CD14-positive monocyte (primary cell): ENCODE measurements around the gene BTD. TPM values are rescaled to one million over a fixed set of nuclear protein-coding genes. Genes with fewer than 3 reads are reported as not detected.

Experiments
- DNase-seq, 3 donors: peaks; one replicate each; pipeline ENCODE4 v3.0.0-alpha.2; 2011 to 2022
- H2AFZ ChIP-seq: 2 replicates; pipeline ENCODE4 v1.6.0; 2012; ENCODE audit warnings: mild to moderate bottlenecking, low read depth, low read length, inconsistent platforms; ENCODE audit not compliant: insufficient read depth, poor library complexity, severe bottlenecking
- H3K27ac ChIP-seq, 2 donors: 1 replicate in 1 of 2; 2 replicates in 1 of 2; pipeline ENCODE4 v1.5.1; 2012 to 2013; ENCODE audit warnings: low read length in 2 of 2, control low read depth in 1 of 2, inconsistent platforms in 1 of 2, low read depth in 1 of 2, mild to moderate bottlenecking in 1 of 2
- H3K27me3 ChIP-seq, 2 donors: one replicate each; pipeline versions ENCODE4 v1.6.0 to v1.6.1; 2011 to 2013; ENCODE audit warnings: low read length in 2 of 2; ENCODE audit not compliant: control insufficient read depth in 2 of 2, insufficient read depth in 2 of 2
- H3K36me3 ChIP-seq, 2 donors: replicated peaks in 1 of 2; 1 replicate in 1 of 2; 2 replicates in 1 of 2; pipeline versions ENCODE4 v1.5.1 to v1.6.1; 2012 to 2013; ENCODE audit warnings: low read length in 2 of 2, control low read depth in 1 of 2, inconsistent platforms in 1 of 2, mild to moderate bottlenecking in 1 of 2; ENCODE audit not compliant: insufficient read depth in 2 of 2, control insufficient read depth in 1 of 2
- H3K4me1 ChIP-seq, 2 donors: 1 replicate in 1 of 2; 2 replicates in 1 of 2; pipeline versions ENCODE4 v1.5.1 to v1.6.1; 2012 to 2013; ENCODE audit warnings: low read length in 2 of 2, control low read depth in 1 of 2, inconsistent platforms in 1 of 2, mild to moderate bottlenecking in 1 of 2, moderate library complexity in 1 of 2; ENCODE audit not compliant: insufficient read depth in 2 of 2, control insufficient read depth in 1 of 2
- H3K4me2 ChIP-seq: replicated peaks from 2 replicates; pipeline ENCODE3; 2012; ENCODE audit warnings: low read length, moderate library complexity, mild to moderate bottlenecking; ENCODE audit not compliant: poor library complexity, severe bottlenecking; ENCODE audit errors: extremely low read depth
- H3K4me3 ChIP-seq, 3 experiments: fragments of 200-600 bp in 1 of 3; sonication (generic) in 1 of 3; replicated peaks in 1 of 3; 1 replicate in 2 of 3; 2 replicates in 1 of 3; pipeline ENCODE4 v1.5.1; 2011 to 2013; ENCODE audit warnings: low read length in 3 of 3, mild to moderate bottlenecking in 3 of 3, control low read depth in 2 of 3, low read depth in 2 of 3, inconsistent platforms in 1 of 3, moderate library complexity in 1 of 3
- H3K79me2 ChIP-seq: 2 replicates; pipeline ENCODE4 v1.6.0; 2012; ENCODE audit warnings: mild to moderate bottlenecking, control low read depth, inconsistent platforms, low read length, moderate library complexity; ENCODE audit not compliant: insufficient read depth
- H3K9ac ChIP-seq: 2 replicates; pipeline ENCODE4 v1.6.0; 2017; ENCODE audit warnings: low read length, mild to moderate bottlenecking; ENCODE audit not compliant: insufficient read depth, poor library complexity, severe bottlenecking
- H3K9me3 ChIP-seq, 2 donors: replicated peaks in 1 of 2; 1 replicate in 1 of 2; 2 replicates in 1 of 2; pipeline versions ENCODE4 v1.5.1 to v1.6.1; 2012 to 2013; ENCODE audit warnings: low read length in 2 of 2, control low read depth in 1 of 2; ENCODE audit not compliant: control insufficient read depth in 1 of 2, insufficient read depth in 1 of 2
- H4K20me1 ChIP-seq: 2 replicates; pipeline ENCODE4 v1.6.0; 2012; ENCODE audit warnings: mild to moderate bottlenecking, low read length, control low read depth, moderate library complexity; ENCODE audit not compliant: insufficient read depth
- H3K27ac Mint-ChIP-seq, 7 donors: one replicate each; pipeline ENCODE4 v1.8.0; 2020; ENCODE audit warnings: mild to moderate bottlenecking in 7 of 7, mixed read lengths in 7 of 7, moderate library complexity in 6 of 7, inconsistent platforms in 2 of 7
- H3K27me3 Mint-ChIP-seq, 3 donors: one replicate each; pipeline ENCODE4 v1.8.0; 2021 to 2022; ENCODE audit warnings: low read depth in 3 of 3, mild to moderate bottlenecking in 3 of 3, mixed read lengths in 3 of 3, moderate library complexity in 3 of 3, inconsistent platforms in 1 of 3
- H3K36me3 Mint-ChIP-seq, 2 donors: one replicate each; pipeline ENCODE4 v1.8.0; 2020; ENCODE audit warnings: mixed read lengths in 2 of 2, inconsistent platforms in 1 of 2, mild to moderate bottlenecking in 1 of 2
- H3K4me1 Mint-ChIP-seq: one replicate; pipeline ENCODE4 v1.8.0; 2020; ENCODE audit warnings: mild to moderate bottlenecking, mixed read lengths
- H3K4me3 Mint-ChIP-seq, 2 donors: one replicate each; pipeline ENCODE4 v1.8.0; 2020; ENCODE audit warnings: mild to moderate bottlenecking in 2 of 2, mixed read lengths in 2 of 2, moderate library complexity in 1 of 2
- H3K9me3 Mint-ChIP-seq, 7 donors: one replicate each; pipeline ENCODE4 v1.8.0; 2020 to 2022; ENCODE audit warnings: mixed read lengths in 7 of 7, mild to moderate bottlenecking in 6 of 7, moderate library complexity in 6 of 7, inconsistent platforms in 2 of 7
- CTCF ChIP-seq: fragments of 200-600 bp; IDR thresholded peaks from one replicate; pipeline ENCODE4 v1.8.0; 2022; ENCODE audit warnings: antibody characterized with exemption, mild to moderate bottlenecking
- WGBS: methylation state at CpG from one replicate; pipeline ENCODE4 v1.1.5; 2013; ENCODE audit warnings: missing lambda C conversion rate; ENCODE audit not compliant: insufficient coverage; 5-methylcytosine and 5-hydroxymethylcytosine counted together
- intact Hi-C, 2 donors: fragments of 100-400 bp; cut with micrococcal nuclease; formaldehyde crosslinking; loops; one replicate each; pipeline versions ENCODE4 v1.15.0 to v1.15.1; 2023
- polyA plus RNA-seq, 3 donors: library from polyadenylated mRNA; depleted of rRNA in 1 of 3; unstranded in 2 of 3; stranded (reverse) in 1 of 3; fragments of 300-500 nt in 2 of 3; fragments of >200 nt in 1 of 3; fragmentation: Illumina TruSeq in 2 of 3; gene quantifications; 1 replicate in 2 of 3; 2 replicates in 1 of 3; pipeline ENCODE4 v1.2.3, GENCODE V29; 2012 to 2021

The BTD gene
- polyA plus RNA-seq, 3 donors: 13.2 to 24.0 (median 19.3) TPM

GRCh38 chr3:15638193-15638890, 36.8 kb downstream of the BTD start:
- Histone ChIP-seq H3K27ac (no peak overlapping the region), H3K4me2 (no peak overlapping the region), H4K20me1 (no peaks in the 10 kb centered on the region), H3K27me3 (no peaks in the 10 kb centered on the region), H3K9ac (no peak overlapping the region), H3K4me3 (no peak overlapping the region), H3K79me2 (no peaks in the 10 kb centered on the region), H3K9me3 (no peaks in the 10 kb centered on the region), H3K36me3 (no peaks in the 10 kb centered on the region), H2AFZ (no peak overlapping the region), H3K4me1 (peaks cover 7 to 10% of the 10 kb centered on the region in 2 donors)
- WGBS: 89% methylated on average over 1 of the region's 6 CpGs
- Mint-ChIP-seq H3K4me1 (peaks cover 22% of the 10 kb centered on the region), H3K9me3 (peaks cover 0 to 4% (median 0%) of the 10 kb centered on the region in 7 donors), H3K27ac (no peak overlapping the region), H3K36me3 (peaks cover 14 to 19% of the 10 kb centered on the region in 2 donors), H3K4me3 (no peak overlapping the region), H3K27me3 (no peaks in the 10 kb centered on the region)
- TF ChIP-seq CTCF: no peak
- intact Hi-C loops: loop anchor here in 1 of 2 donors (10.0 kb wide), 1 partner anchor 46 kb away; no protein-coding TSS in a partner anchor
- DNase-seq: peak; percentile 6 to 53 (median 7)

- H3K4me2 ChIP-seq: no peak overlapping the region
- H3K79me2 ChIP-seq: no peaks in the 10 kb centered on the region
- no peaks in the 10 kb centered on the region for H3K27me3 ChIP-seq
- no peak overlapping the region for H3K9ac ChIP-seq
- no peak overlapping the region for H3K4me3 ChIP-seq
- H3K27ac ChIP-seq: no peak overlapping the region
- TF ChIP-seq CTCF: no peak
- Mint-ChIP-seq H3K27me3 (peaks cover 0 to 2% (median 0%) of the 10 kb centered on the region in 3 donors), H3K27ac (no peak overlapping the region), H3K4me3 (no peak overlapping the region), H3K9me3 (peaks cover 0 to 5% (median 0%) of the 10 kb centered on the region in 7 donors), H3K4me1 (peaks cover 22% of the 10 kb centered on the region), H3K36me3 (peaks cover 19% of the 10 kb centered on the region in 2 donors)
- 100% methylated on average over 1 of the region's 1 CpG for WGBS
- peak in 1 of 3 donors; percentile 14 for DNase-seq
- H2AFZ ChIP-seq: no peak overlapping the region
- intact Hi-C loops: loop anchor here in 1 of 2 donors (10.0 kb wide), 1 partner anchor 46 kb away; no protein-coding TSS in a partner anchor
- H3K36me3 ChIP-seq: no peaks in the 10 kb centered on the region
- H3K4me1 ChIP-seq: peaks cover 7 to 10% of the 10 kb centered on the region in 2 donors
- H4K20me1 ChIP-seq: no peaks in the 10 kb centered on the region
- H3K9me3 ChIP-seq: no peaks in the 10 kb centered on the region
These were observed 37.3 kb downstream of the BTD start for GRCh38 chr3:15638891-15639262.
